Endothelial cell of umbilical vein (primary cell): Measurements from ENCODE around the gene NCAPG2. TPM values are rescaled to one million over a fixed set of nuclear protein-coding genes. Genes with fewer than 3 reads are reported as not detected.

ENCODE experiments used
- BruUV-seq: library from RNA; stranded (reverse); fragments of 400-500 nt; replicated peaks from 2 replicates; lab custom pipeline; 2021; lab: Mats Ljungman, UMichigan
- CTCF ChIA-PET: fragments of 300-600, 350-600 bp; sonication (Branson Sonifier 250); formaldehyde crosslinking; loops from one replicate; lab custom pipeline; 2021; ENCODE audit warnings: antibody characterized with exemption, inconsistent platforms; lab: Charles Lee
- POLR2A ChIA-PET: fragments of 300-600, 350-600 bp; sonication (Branson Sonifier 250); formaldehyde crosslinking; loops from one replicate; lab custom pipeline; 2021; ENCODE audit warnings: antibody characterized with exemption, inconsistent platforms; lab: Charles Lee
- DNase-seq: peaks from one replicate; pipeline ENCODE4 v3.0.0-alpha.2; 2011; ENCODE audit warnings: low read depth, low spot score
- FAIRE-seq: peaks from 2 replicates; lab custom pipeline; 2011; peaks lifted over from hg19 to GRCh38; lab: Jason Lieb, UNC
- H2AFZ ChIP-seq: 2 replicates; pipeline ENCODE4 v1.6.0; 2012; ENCODE audit warnings: low read depth, low read length, control low read depth, inconsistent platforms
- H3K27ac ChIP-seq: 2 replicates; pipeline ENCODE4 v1.5.1; 2011; ENCODE audit warnings: low read depth, mild to moderate bottlenecking, control low read depth, low read length, moderate library complexity; ENCODE audit not compliant: insufficient read depth
- H3K27me3 ChIP-seq, 2 experiments: 2 replicates each; pipeline versions ENCODE4 v1.6.0 to v1.6.1; 2011; ENCODE audit warnings: low read length in 2 of 2, mixed read lengths in 1 of 2; ENCODE audit not compliant: control insufficient read depth in 2 of 2, insufficient read depth in 2 of 2
- H3K36me3 ChIP-seq, 2 experiments: 2 replicates in 1 of 2; 3 replicates in 1 of 2; pipeline ENCODE4 v1.5.1; 2011; ENCODE audit warnings: low read length in 2 of 2, mild to moderate bottlenecking in 1 of 2, moderate library complexity in 1 of 2; ENCODE audit not compliant: control insufficient read depth in 2 of 2, insufficient read depth in 2 of 2; ENCODE audit errors: extremely low read depth in 1 of 2
- H3K4me1 ChIP-seq: 3 replicates; pipeline ENCODE4 v1.5.1; 2011; ENCODE audit warnings: mild to moderate bottlenecking, low read length; ENCODE audit not compliant: control insufficient read depth, insufficient read depth; ENCODE audit errors: extremely low read depth
- H3K4me2 ChIP-seq: 2 replicates; pipeline ENCODE4 v1.6.1; 2011; ENCODE audit warnings: low read length, control low read depth, mixed read lengths; ENCODE audit not compliant: insufficient read depth
- H3K4me3 ChIP-seq, 3 experiments: fragments of 200-600 bp in 1 of 3; sonication (generic), shearing (Covaris generic) in 1 of 3; replicated peaks in 1 of 3; 2 replicates each; pipeline ENCODE4 v1.5.1; 2011 to 2016; ENCODE audit warnings: control low read depth in 3 of 3, low read length in 3 of 3, mild to moderate bottlenecking in 2 of 3, inconsistent platforms in 1 of 3, low read depth in 1 of 3, moderate library complexity in 1 of 3; ENCODE audit not compliant: insufficient read depth in 1 of 3
- H3K79me2 ChIP-seq: 2 replicates; pipeline ENCODE4 v1.6.0; 2012; ENCODE audit warnings: low read length, inconsistent platforms; ENCODE audit not compliant: control insufficient read depth, insufficient read depth
- H3K9ac ChIP-seq: replicated peaks from 2 replicates; pipeline ENCODE3; 2011; ENCODE audit warnings: low read length, control low read depth; ENCODE audit not compliant: insufficient read depth; ENCODE audit errors: extremely low read depth
- H3K9me1 ChIP-seq: replicated peaks from 3 replicates; pipeline ENCODE4 v1.6.0; 2011; ENCODE audit warnings: mild to moderate bottlenecking, low read length; ENCODE audit not compliant: control insufficient read depth, insufficient read depth; ENCODE audit errors: extremely low read depth
- H3K9me3 ChIP-seq: replicated peaks from 2 replicates; pipeline ENCODE4 v1.5.1; 2012; ENCODE audit warnings: low read length, inconsistent platforms; ENCODE audit not compliant: control insufficient read depth, insufficient read depth
- H4K20me1 ChIP-seq: replicated peaks from 2 replicates; pipeline ENCODE3; 2011; ENCODE audit warnings: mild to moderate bottlenecking, low read length; ENCODE audit not compliant: control insufficient read depth, insufficient read depth; ENCODE audit errors: extremely low read depth
- CTCF ChIP-seq, 2 donors: IDR thresholded peaks; 1 replicate in 1 of 2; 2 replicates in 1 of 2; pipeline ENCODE4 v1.5.1; 2011; ENCODE audit warnings: low read length in 2 of 2, mild to moderate bottlenecking in 2 of 2, moderate library complexity in 2 of 2, control low read depth in 1 of 2, inconsistent platforms in 1 of 2, low read depth in 1 of 2; ENCODE audit not compliant: insufficient read depth in 1 of 2; ENCODE audit errors: extremely low read depth in 1 of 2
- EZH2 ChIP-seq: IDR thresholded peaks from 2 replicates; pipeline ENCODE4 v1.6.1; 2012; ENCODE audit warnings: borderline replicate concordance, low read depth, mild to moderate bottlenecking, moderate library complexity, low read length, inconsistent platforms; ENCODE audit not compliant: severe bottlenecking
- FOS ChIP-seq: IDR thresholded peaks from 2 replicates; pipeline ENCODE4 v1.6.1; 2011; ENCODE audit warnings: mild to moderate bottlenecking, low read length, moderate library complexity, borderline replicate concordance; ENCODE audit not compliant: insufficient read depth
- GATA2 ChIP-seq: IDR thresholded peaks from 2 replicates; pipeline ENCODE4 v1.7.0; 2011; ENCODE audit warnings: low read depth, mild to moderate bottlenecking, moderate library complexity, mixed read lengths, low read length; ENCODE audit not compliant: insufficient read length, insufficient read depth
- JUN ChIP-seq: IDR thresholded peaks from 2 replicates; pipeline ENCODE4 v1.6.1; 2011; ENCODE audit warnings: borderline replicate concordance, low read depth; ENCODE audit not compliant: insufficient read length, insufficient read depth
- MAX ChIP-seq: IDR thresholded peaks from 2 replicates; pipeline ENCODE4 v1.6.1; 2011; ENCODE audit not compliant: insufficient read depth, insufficient read length
- MYC ChIP-seq: IDR thresholded peaks from one replicate; pipeline ENCODE4 v1.6.1; 2011; ENCODE audit warnings: mild to moderate bottlenecking, low read depth, low read length
- POLR2A ChIP-seq: IDR thresholded peaks from 2 replicates; pipeline ENCODE4 v1.6.1; 2012; ENCODE audit warnings: low read depth, mild to moderate bottlenecking, control low read depth, low read length
- POLR2AphosphoS5 ChIP-seq: IDR thresholded peaks from 2 replicates; pipeline ENCODE4 v1.6.1; 2012; ENCODE audit warnings: low read depth, mild to moderate bottlenecking, control low read depth, low read length, moderate library complexity; ENCODE audit not compliant: insufficient read depth
- dilution Hi-C: fragments of 300-500 bp; cut with MboI; formaldehyde crosslinking; loops from one replicate; pipeline ENCODE4 v1.15.0; 2019; ENCODE audit warnings: low sequenced_read_pairs; ENCODE audit not compliant: extremely low pct_ligation_motif_present
- intact Hi-C: fragments of 100-400 bp; cut with micrococcal nuclease; formaldehyde crosslinking; loops from one replicate; pipeline ENCODE4 v1.10.0; 2022
- polyA plus RNA-seq, 4 experiments: library from polyadenylated mRNA; depleted of rRNA in 3 of 4; stranded (reverse) in 3 of 4; unstranded in 1 of 4; fragments of >200 nt; gene quantifications; 2 replicates each; pipeline versions ENCODE4 v1.2.1 to v1.2.3, GENCODE V29; 2011 to 2012; ENCODE audit warnings: missing spikeins in 1 of 4
- total RNA-seq: library from RNA; stranded (reverse); gene quantifications from 2 replicates; pipeline ENCODE4 v1.2.3, GENCODE V29; 2021

The NCAPG2 gene
- total and polyA plus RNA-seq, 2 donors (not counting 3 experiments of a cell fraction or from before 2014, with no cell fraction given), result 19.2 to 62.3 TPM

DNA sequence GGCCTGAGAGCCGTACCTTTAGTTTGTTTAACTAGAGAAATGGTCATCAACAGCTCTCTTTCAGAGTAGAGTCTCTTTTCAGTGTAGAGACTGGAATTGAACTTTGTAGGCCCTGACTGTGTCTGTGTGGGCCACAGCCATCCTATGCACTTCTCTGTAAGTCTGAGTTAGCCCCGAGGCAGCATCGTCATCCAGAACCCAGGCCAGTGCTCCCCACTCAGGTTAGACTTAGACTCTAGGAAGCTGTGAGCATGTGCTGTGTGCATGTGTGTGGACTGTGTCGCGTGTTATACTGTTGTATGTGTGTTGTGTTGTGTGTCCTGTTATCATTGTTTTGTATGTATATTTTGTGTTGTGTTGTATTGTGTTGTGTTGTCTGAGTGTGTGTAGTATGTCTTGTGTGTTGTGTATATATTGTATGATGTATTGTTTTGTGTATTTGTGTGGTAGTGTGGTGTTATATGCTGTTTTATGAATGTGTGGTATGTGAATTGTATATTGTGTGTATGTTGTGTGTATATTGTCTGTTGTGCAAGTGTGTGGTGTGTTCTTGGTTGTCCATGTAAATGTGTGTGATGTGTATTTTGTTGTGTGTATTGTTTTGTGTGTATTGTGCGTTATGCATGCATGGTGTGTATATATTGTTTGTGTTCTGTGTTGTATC, 18.1 kb upstream of the NCAPG2 start:
- POLR2A ChIA-PET, result no interaction called here
- Histone ChIP-seq H3K4me3 (no peak overlapping the region), H3K9me3 (no peaks in the 10 kb centered on the region), H3K79me2 (no peaks in the 10 kb centered on the region), H2AFZ (no peak overlapping the region), H4K20me1 (no peaks in the 10 kb centered on the region), H3K27ac (no peak overlapping the region), H3K36me3 (no peaks in the 10 kb centered on the region), H3K27me3 (no peaks in the 10 kb centered on the region), H3K4me1 (no peaks in the 10 kb centered on the region), H3K9ac (no peak overlapping the region), H3K4me2 (no peak overlapping the region), H3K9me1 (no peaks in the 10 kb centered on the region)
- TF ChIP-seq GATA2, result no peak
- no peak for TF ChIP-seq MAX
- TF ChIP-seq EZH2, result no peak
- no peak for TF ChIP-seq JUN
- no peak for TF ChIP-seq FOS
- no peak for TF ChIP-seq POLR2AphosphoS5
- TF ChIP-seq MYC, result no peak
- DNase-seq (no peak), FAIRE-seq (no peak)
- dilution Hi-C loops, result no loop called here
- intact Hi-C loops, result no loop called here
- CTCF ChIA-PET, result interaction anchor here (0.9 to 1.0 kb wide), 2 partner anchors 18 to 255 kb away, joined by 3 to 4 read pairs; no protein-coding TSS in a partner anchor
- BruUV-seq, result no TSS peak

DNA sequence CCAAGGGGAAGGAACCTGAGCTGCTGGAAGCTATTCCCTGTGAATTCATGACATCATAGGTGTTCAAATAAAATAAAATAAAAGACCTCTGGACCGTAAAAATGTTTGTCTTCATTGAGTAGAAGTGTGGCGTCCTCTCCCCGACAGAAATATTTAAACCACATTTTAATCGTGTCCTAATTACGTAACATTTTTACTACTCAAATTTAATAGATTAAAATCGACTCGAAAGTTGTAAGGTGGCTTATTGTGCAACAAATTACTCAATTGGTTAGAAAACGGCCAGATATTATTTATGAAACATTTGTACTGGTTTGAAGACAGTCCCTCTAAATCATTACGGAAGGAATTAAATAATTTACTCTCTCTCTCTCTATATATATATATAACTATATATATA, 15.5 kb upstream of the NCAPG2 start:
- dilution Hi-C loops, result no loop called here
- FAIRE-seq, result no peak
- H3K9ac ChIP-seq, result no peak overlapping the region

More for the DNA sequence above, 15.5 kb upstream of the NCAPG2 start:
- DNase-seq, result no peak
- Histone ChIP-seq H2AFZ (no peak overlapping the region), H3K36me3 (no peaks in the 10 kb centered on the region), H4K20me1 (no peaks in the 10 kb centered on the region), H3K4me2 (no peak overlapping the region), H3K27me3 (peaks cover 0 to 2% of the 10 kb centered on the region in 2 experiments), H3K27ac (no peak overlapping the region), H3K4me3 (no peak overlapping the region), H3K4me1 (no peaks in the 10 kb centered on the region), H3K79me2 (no peaks in the 10 kb centered on the region), H3K9me3 (no peaks in the 10 kb centered on the region), H3K9me1 (no peaks in the 10 kb centered on the region)
- no peak for TF ChIP-seq MAX
- no peak for TF ChIP-seq FOS
- no peak for TF ChIP-seq JUN
- TF ChIP-seq POLR2A, result no peak
- no peak for TF ChIP-seq GATA2
- TF ChIP-seq POLR2AphosphoS5, result no peak
- no peak for TF ChIP-seq MYC
- no peak for TF ChIP-seq EZH2
- TF ChIP-seq CTCF (IDR thresholded peaks at IDR 0.05; ENCODE audit: extremely low read depth in 1 of 2, insufficient read depth in 1 of 2, low read depth in 1 of 2, low read length in 2 of 2), result no peak
- POLR2A ChIA-PET, result no interaction called here
- intact Hi-C loops, result no loop called here
- CTCF ChIA-PET, result no interaction called here
- no TSS peak for BruUV-seq
